ENCODE data around the gene MGAT4A.

GRCh38 chr2:98732430-98733051 is 1.6 kb upstream of the MGAT4A start:
- TF ChIP-seq CTCF (IDR thresholded peaks at IDR 0.05) (no peak), POLR2A (IDR thresholded peaks at IDR 0.05) (no peak)

Measured in vagina (tissue), 2 donors.